ENCODE data around the gene CAMSAP1. TPM values are rescaled to one million over a fixed set of nuclear protein-coding genes. Genes with fewer than 3 reads are reported as not detected.

The CAMSAP1 gene
- total and polyA plus RNA-seq, 5 experiments from 2014 or later: 0.61 to 32.0 (median 2.4) TPM

DNA sequence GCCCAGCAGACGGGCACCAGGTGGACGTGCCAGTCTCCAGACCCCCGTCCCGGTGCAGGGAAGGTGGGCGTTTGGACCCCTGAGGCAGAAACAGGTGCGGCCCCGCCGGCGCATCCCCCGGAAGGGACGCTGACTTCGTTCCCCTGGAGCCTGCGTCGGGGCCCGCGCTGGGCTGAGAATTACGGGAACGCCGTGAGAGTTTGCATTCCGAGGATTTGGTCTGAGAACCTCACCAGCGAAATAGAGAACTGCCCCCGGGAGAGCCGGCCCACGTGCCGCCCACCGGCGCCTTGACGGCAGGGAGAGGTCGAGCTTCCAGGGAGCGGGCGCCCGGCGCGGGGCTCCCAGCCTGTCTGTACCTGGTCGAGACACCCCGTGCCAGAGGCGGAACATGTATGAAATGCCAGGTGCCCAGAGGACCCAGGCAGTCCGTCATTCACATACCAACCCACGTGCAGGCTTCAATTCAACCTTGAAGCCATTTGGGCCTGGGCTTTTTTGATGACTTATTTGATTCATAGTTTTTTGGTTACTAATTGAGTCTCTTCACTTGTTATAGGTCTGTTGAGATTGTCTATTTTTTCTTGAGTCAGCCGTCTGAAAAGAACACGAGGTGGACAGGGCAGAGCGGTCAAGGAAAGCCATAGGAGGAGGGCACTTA lies 877 bp upstream of the CAMSAP1 start:
- Mint-ChIP-seq H3K27me3 (no peaks in the 10 kb centered on the region), H3K9me3 (peaks cover 0 to 15% (median 8%) of the 10 kb centered on the region in 9 donors), H3K4me1 (peaks cover 37 to 60% (median 56%) of the 10 kb centered on the region in 4 donors), H3K4me3 (peak overlapping the region; percentile 77 to 91 (median 86)), H3K36me3 (peaks cover 20 to 46% (median 30%) of the 10 kb centered on the region in 3 donors), H3K27ac (peak overlapping the region; percentile 61 to 92 (median 86))
- peak in 1 of 2 donors; percentile 7 for ATAC-seq
- DNase-seq: no peak
- POLR2A ChIA-PET: interaction anchor here (0.6 to 1.2 kb wide), 4 partner anchors 44 to 1333 kb away, joined by 3 to 4 read pairs (median 3); partner anchors contain the start of gene TUBB4B

DNA sequence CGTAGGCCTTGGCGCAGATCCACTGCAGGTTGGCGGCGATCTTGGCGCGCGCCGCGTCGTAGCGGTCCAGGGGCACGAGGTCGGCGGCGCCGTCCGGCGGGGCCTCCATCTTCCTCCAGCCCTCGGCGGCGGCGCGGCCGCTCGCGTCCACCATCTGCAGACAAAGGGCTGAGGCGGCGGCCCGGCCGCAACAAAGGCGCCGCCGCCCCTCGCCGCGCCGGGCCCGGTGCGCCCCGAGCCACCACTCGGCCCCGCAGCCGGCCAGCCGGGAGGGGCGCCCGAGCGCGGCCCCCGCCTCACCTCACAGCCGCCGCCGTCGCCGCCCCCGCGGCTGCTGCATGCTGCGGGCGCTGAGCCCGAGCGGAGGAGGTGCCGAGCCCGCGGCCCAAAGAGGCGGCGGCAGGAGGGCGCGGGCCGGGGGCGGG lies 328 bp downstream of the CAMSAP1 start:
- POLR2A ChIA-PET: interaction anchor here (1.0 to 1.7 kb wide), 3 partner anchors 54 to 1334 kb away, joined by 3 to 5 read pairs (median 3); partner anchors contain the start of genes TUBB4B and UBAC1
- Mint-ChIP-seq H3K4me3 (peak overlapping the region in 1 of 10 donors; percentile 78), H3K36me3 (peaks cover 20 to 35% (median 20%) of the 10 kb centered on the region in 3 donors), H3K4me1 (peaks cover 40 to 70% (median 61%) of the 10 kb centered on the region in 4 donors), H3K27ac (no peak overlapping the region), H3K9me3 (peaks cover 0 to 15% (median 7%) of the 10 kb centered on the region in 9 donors), H3K27me3 (no peaks in the 10 kb centered on the region)
- ATAC-seq (peak in 1 of 2 donors; percentile 69), DNase-seq (peak in 1 of 10 donors; percentile 21)

DNA sequence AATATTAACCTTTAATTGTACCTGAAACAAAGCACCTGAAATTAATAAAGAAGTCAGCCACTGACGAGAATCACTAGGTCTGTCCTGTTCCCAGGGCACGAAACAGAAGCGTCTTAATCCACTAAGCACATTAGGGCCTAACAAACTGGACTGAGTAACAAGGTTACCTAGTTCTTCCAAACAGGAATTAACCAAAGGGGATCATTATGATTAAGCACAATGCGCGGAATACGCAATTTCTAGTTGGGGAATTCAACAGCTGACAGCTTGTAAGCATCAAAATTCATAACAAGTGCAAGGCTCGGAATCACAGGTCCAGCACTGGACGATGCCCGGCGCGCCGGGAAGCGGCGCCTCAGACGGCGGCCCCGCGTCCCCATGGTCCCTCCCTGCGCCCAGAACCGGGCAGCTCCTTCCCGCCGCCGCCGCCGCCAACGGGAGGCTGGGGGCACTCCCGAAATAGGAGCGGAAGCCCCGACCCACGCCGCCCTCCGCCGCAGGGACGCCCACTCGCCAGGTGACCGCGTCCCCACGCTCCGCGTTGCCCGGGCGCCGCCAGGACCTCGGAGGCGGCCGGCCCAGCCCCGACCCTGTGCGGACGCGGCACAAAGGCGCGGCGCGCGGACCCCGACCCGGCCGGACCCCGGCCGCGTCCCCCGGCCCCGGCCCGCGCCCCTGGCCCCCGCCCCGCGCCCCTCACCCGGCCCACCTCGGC lies 898 bp downstream of the CAMSAP1 start:
- H3K27ac Mint-ChIP-seq: peak overlapping the region; percentile 40 to 93 (median 85)
- peak in 5 of 10 donors; percentile 15 to 26 (median 22) for DNase-seq
- peaks cover 15 to 30% (median 15%) of the 10 kb centered on the region in 3 donors for H3K36me3 Mint-ChIP-seq
- peaks cover 0 to 10% (median 4%) of the 10 kb centered on the region in 9 donors for H3K9me3 Mint-ChIP-seq
- POLR2A ChIA-PET: interaction anchor here (1.2 to 1.7 kb wide), 2 partner anchors 55 to 1335 kb away, joined by 3 to 5 read pairs; partner anchors contain the start of genes TUBB4B and UBAC1
- H3K4me3 Mint-ChIP-seq: peak overlapping the region; percentile 73 to 93 (median 90)
- ATAC-seq: no peak
- peaks cover 41 to 70% (median 61%) of the 10 kb centered on the region in 4 donors for H3K4me1 Mint-ChIP-seq
- H3K27me3 Mint-ChIP-seq: no peaks in the 10 kb centered on the region

DNA sequence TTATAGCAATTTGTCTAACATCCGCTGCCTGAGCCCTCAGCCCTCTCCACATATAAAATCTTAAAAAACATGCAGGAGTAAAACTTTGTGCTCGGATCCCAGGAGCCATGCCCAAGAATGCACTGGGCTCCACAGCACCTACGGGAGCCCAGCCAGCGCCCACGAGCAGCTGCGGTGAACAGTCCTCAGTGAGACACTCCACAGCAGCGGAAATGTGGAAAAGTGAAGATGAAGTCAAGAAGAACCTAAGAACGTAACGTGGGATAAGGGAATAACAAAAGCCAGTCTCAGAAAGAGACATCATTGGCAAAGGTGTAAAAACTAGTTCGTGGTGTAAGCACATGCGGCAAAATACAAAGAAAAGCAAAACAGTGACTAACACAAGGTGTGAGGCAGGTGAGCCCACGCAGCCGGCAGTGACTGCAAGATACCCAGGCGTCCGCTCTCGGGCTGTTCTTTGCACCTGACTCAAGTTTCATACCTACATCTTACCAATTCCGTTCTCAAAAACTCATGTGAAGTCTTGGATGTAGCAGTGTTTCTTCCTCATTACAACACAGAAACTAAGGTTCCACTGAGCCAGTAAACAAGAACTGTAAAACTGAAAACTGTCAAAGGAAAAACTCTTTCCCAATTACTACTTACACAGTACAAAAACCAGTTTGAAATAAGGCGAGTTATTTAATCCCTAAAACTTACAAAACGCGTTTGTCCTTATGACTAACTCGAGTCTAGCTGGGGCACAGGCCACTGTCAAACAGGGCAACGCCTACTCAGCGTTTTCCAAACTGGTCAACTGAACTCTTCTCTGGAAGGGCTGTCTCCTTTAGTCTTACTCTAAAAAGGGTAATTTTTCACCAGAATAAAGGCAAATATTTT lies 1.7 kb downstream of the CAMSAP1 start:
- H3K9me3 Mint-ChIP-seq: peaks cover 0 to 2% (median 0%) of the 10 kb centered on the region in 9 donors
- DNase-seq (peak in 1 of 10 donors; percentile 23), ATAC-seq (peak in 1 of 2 donors; percentile 14)
- peaks cover 33 to 67% (median 59%) of the 10 kb centered on the region in 4 donors for H3K4me1 Mint-ChIP-seq
- POLR2A ChIA-PET: interaction anchor here (1.7 kb wide), 1 partner anchor 56 kb away, joined by 5 read pairs; the partner anchor contains the start of gene UBAC1
- no peaks in the 10 kb centered on the region for H3K27me3 Mint-ChIP-seq
- peak overlapping the region; percentile 73 to 93 (median 90) for H3K4me3 Mint-ChIP-seq
- peaks cover 7 to 21% (median 8%) of the 10 kb centered on the region in 3 donors for H3K36me3 Mint-ChIP-seq
- H3K27ac Mint-ChIP-seq: peak overlapping the region; percentile 40 to 93 (median 85)

DNA sequence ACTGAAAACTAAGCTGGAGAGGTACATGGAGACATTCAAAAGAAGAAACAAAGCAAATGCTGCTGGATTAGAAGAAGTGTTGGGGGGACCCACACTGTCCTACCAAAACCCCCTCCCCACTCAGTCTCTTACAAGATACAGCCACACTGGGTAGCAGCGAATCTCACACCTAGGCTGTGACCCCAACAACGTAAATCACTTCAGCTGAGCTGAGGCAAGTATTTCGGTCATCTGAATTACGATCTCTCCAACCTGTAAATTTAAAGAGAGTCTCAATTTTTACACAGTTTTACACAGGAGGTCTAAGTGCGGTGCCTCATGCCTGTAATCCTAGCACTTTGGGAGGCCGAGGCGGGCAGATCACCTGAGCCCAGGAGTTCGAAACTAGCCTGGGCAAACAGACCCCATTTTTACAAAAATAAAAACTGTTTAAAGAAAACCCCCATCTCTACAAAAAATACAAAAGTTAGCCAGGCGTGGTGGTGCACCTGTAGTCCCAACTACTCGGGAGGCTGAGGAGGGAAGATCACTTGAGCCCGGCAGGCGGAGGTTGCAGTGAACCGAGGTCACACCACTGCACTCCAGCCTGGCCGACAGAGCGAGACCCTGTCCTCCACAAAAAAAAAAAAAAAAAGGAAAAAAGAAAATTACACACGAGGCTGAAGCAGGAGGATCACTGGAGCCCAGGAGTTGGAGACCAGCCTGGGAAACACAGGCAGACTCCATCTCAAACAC lies 3.4 kb downstream of the CAMSAP1 start:
- POLR2A ChIA-PET: no interaction called here
- no peak overlapping the region for H3K27ac Mint-ChIP-seq
- DNase-seq (no peak), ATAC-seq (no peak)
- H3K4me3 Mint-ChIP-seq: no peak overlapping the region
- H3K9me3 Mint-ChIP-seq: peaks cover 0 to 4% (median under 1%) of the 10 kb centered on the region in 9 donors
- peaks cover 33 to 65% (median 53%) of the 10 kb centered on the region in 4 donors for H3K4me1 Mint-ChIP-seq
- peaks cover 0 to 9% (median 3%) of the 10 kb centered on the region in 3 donors for H3K36me3 Mint-ChIP-seq
- no peaks in the 10 kb centered on the region for H3K27me3 Mint-ChIP-seq

DNA sequence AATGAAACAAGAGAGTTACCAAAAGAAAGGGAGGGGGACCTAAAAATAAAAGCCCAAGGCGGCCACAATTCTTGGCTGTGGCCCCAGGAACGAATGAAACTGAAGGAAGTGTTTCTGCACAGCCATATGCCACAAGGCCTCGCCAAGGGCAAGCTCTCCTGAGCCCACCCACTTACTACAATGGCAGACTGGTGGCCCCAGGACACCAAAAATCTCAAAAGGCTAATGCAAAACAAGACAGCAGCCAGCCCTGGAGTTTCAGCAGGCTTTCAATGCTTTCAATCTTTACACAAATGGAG lies 4.0 kb downstream of the CAMSAP1 start:
- DNase-seq (no peak), ATAC-seq (no peak)
- peaks cover 0 to 8% (median 1%) of the 10 kb centered on the region in 9 donors for H3K9me3 Mint-ChIP-seq
- peak overlapping the region in 1 of 10 donors; percentile 18 for H3K4me3 Mint-ChIP-seq
- POLR2A ChIA-PET: no interaction called here
- H3K36me3 Mint-ChIP-seq: peaks cover 0 to 9% (median 3%) of the 10 kb centered on the region in 3 donors
- H3K27me3 Mint-ChIP-seq: no peaks in the 10 kb centered on the region
- peak overlapping the region in 2 of 10 donors; percentile 14 to 21 for H3K27ac Mint-ChIP-seq
- H3K4me1 Mint-ChIP-seq: peaks cover 29 to 64% (median 51%) of the 10 kb centered on the region in 4 donors

DNA sequence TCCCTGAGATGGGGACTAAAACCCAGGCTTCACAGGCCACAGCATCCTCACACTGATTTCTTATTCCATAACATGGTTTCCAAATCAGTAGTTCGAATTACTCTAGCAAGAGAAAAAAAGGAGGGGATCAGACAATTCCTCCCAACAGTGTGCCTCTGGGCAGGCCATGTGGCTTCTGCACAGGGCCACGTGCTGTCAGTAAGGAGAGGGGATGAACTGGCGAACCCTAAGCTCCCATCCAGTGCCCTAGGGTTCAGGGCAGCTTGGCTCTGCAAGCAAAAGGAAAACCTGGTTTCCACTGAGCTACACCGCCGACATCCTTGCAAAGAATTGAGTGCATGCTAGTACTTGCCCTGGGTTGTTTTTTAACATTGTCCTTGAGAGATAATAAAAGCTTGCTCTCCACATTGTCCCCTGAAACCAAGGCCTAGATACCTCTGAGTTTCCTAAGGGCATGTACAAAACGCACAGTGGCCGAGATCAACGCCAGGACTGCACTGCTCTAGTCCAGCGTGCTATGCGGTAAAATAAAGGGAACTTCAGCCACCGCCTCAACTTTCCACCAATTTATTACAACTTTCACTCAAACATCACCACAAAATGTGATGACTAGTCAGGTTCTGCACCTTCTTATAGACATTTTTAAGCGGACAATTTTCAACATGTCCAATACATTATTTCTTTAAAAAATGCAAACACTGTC lies 4.5 kb downstream of the CAMSAP1 start:
- peak overlapping the region in 1 of 10 donors; percentile 18 for H3K4me3 Mint-ChIP-seq
- H3K27me3 Mint-ChIP-seq: no peaks in the 10 kb centered on the region
- peaks cover 0 to 12% (median 1%) of the 10 kb centered on the region in 9 donors for H3K9me3 Mint-ChIP-seq
- peaks cover 31 to 66% (median 50%) of the 10 kb centered on the region in 4 donors for H3K4me1 Mint-ChIP-seq
- POLR2A ChIA-PET: no interaction called here
- peaks cover 0 to 9% (median 3%) of the 10 kb centered on the region in 3 donors for H3K36me3 Mint-ChIP-seq
- H3K27ac Mint-ChIP-seq: peak overlapping the region in 2 of 10 donors; percentile 11 to 21
- DNase-seq: no peak
- no peak for ATAC-seq

DNA sequence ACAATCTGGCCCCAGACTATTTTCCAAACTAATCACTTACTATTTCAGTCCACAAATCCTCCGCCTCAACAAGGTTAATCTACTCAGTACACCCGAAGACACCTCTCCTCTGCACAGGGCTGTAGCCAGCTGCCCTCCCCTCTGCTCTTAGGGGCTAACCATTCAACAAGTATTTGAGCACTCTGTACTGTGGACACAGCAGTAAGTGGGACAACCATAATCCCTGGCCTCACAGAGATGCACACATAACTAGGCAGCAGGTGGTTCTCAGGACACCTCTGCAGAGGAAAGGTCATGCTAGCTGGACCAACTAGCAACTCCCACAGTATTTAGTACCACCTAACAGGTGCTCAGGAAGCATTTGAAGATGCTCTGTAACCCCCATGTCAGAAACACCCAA lies 5.5 kb downstream of the CAMSAP1 start:
- Mint-ChIP-seq H3K4me1 (peaks cover 32 to 73% (median 58%) of the 10 kb centered on the region in 4 donors), H3K27ac (peak overlapping the region in 2 of 10 donors; percentile 4 to 47), H3K36me3 (peaks cover 0 to 9% (median 3%) of the 10 kb centered on the region in 3 donors), H3K9me3 (peaks cover 0 to 13% (median 1%) of the 10 kb centered on the region in 9 donors), H3K4me3 (no peak overlapping the region), H3K27me3 (no peaks in the 10 kb centered on the region)
- POLR2A ChIA-PET: no interaction called here
- no peak for DNase-seq
- ATAC-seq: no peak

DNA sequence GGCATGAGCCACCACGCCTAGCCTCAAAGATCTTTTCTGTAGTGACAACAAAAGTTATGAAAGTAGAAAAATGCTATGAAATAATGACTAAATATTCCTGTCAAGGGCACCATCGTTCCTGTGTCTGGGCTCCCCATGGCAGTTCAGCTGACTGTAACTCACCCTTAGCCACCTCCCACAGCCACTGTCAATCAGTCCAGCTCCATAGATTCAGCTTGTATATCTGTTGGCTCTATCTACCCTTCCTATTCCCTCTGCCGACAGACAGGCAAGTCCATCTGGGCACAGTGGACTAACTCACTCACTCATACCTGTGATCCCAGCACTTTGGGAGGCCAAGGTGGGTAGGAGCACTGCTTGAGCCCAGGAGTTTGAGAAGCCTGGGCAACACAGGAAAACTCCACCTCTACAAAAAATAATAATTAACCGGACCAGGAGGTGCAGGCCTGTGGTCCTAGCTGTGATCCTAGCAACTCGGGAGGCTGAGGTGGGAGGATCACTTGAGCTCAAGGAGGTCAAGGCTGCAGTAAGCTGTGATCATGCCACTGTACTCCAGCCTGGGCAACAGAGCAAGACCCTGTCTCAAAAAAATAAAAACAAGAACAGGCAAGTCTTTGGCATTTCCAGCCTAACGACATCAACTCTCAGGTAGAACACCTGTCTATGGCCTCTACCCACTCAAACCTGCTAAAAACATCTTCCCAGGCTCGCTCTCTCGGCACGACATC lies 6.2 kb downstream of the CAMSAP1 start:
- H3K4me1 Mint-ChIP-seq: peaks cover 36 to 77% (median 63%) of the 10 kb centered on the region in 4 donors
- POLR2A ChIA-PET: interaction anchor here (0.6 kb wide), 1 partner anchor 24 kb away, joined by 4 read pairs; no protein-coding TSS in a partner anchor
- peaks cover 0 to 9% (median 3%) of the 10 kb centered on the region in 3 donors for H3K36me3 Mint-ChIP-seq

More for the DNA sequence above, 6.2 kb downstream of the CAMSAP1 start:
- H3K27me3 Mint-ChIP-seq: no peaks in the 10 kb centered on the region
- peak overlapping the region in 3 of 10 donors; percentile 10 to 65 (median 27) for H3K4me3 Mint-ChIP-seq
- peaks cover 0 to 13% (median 1%) of the 10 kb centered on the region in 9 donors for H3K9me3 Mint-ChIP-seq
- ATAC-seq (no peak), DNase-seq (no peak)
- peak overlapping the region in 1 of 10 donors; percentile 37 for H3K27ac Mint-ChIP-seq

All from naive thymus-derived CD8-positive, alpha-beta T cell (primary cell).